H9 (cell line): ENCODE results near the gene KANK4. TPM values are rescaled to one million over a fixed set of nuclear protein-coding genes. Genes with fewer than 3 reads are reported as not detected.
"Not testable (repeated sequence)": the region's sequence is repeated elsewhere in the genome, so short reads cannot be mapped to it uniquely, and the experiment has no call there.

Source experiments
- DNase-seq: peaks from one replicate; pipeline ENCODE4 v3.0.0-alpha.2; 2017
- H2AFZ ChIP-seq: one replicate; pipeline ENCODE4 v1.6.1; 2013; ENCODE audit warnings: mild to moderate bottlenecking, low read length, control low read depth, moderate library complexity
- H2AK5ac ChIP-seq: 2 replicates; pipeline ENCODE4 v1.6.1; 2013; ENCODE audit warnings: low read length, control low read depth, mixed read lengths; ENCODE audit not compliant: insufficient read length
- H2BK120ac ChIP-seq: one replicate; pipeline ENCODE4 v1.6.1; 2013; ENCODE audit warnings: low read depth, mild to moderate bottlenecking, low read length, control low read depth, inconsistent platforms; ENCODE audit not compliant: poor library complexity, severe bottlenecking
- H2BK12ac ChIP-seq: 2 replicates; pipeline ENCODE4 v1.6.1; 2013; ENCODE audit warnings: low read length, control low read depth, mixed read lengths, low read depth; ENCODE audit not compliant: insufficient read length
- H2BK15ac ChIP-seq: 2 replicates; pipeline ENCODE4 v1.6.1; 2013; ENCODE audit warnings: low read depth, low read length, control low read depth
- H2BK20ac ChIP-seq: one replicate; pipeline ENCODE4 v1.6.1; 2013; ENCODE audit warnings: low read depth, mild to moderate bottlenecking, low read length, control low read depth, inconsistent platforms; ENCODE audit not compliant: poor library complexity, severe bottlenecking
- H2BK5ac ChIP-seq: 2 replicates; pipeline ENCODE4 v1.6.1; 2013; ENCODE audit warnings: low read length, control low read depth, mixed read lengths; ENCODE audit not compliant: insufficient read length
- H3K14ac ChIP-seq: 2 replicates; pipeline ENCODE4 v1.6.1; 2013; ENCODE audit warnings: low read length, control low read depth; ENCODE audit not compliant: insufficient read depth
- H3K18ac ChIP-seq: 2 replicates; pipeline ENCODE4 v1.6.1; 2013; ENCODE audit warnings: low read depth, mild to moderate bottlenecking, mixed read lengths, low read length, control low read depth; ENCODE audit not compliant: insufficient read length
- H3K23ac ChIP-seq: 2 replicates; pipeline ENCODE4 v1.6.1; 2013; ENCODE audit warnings: low read length, control low read depth, mixed read lengths, low read depth; ENCODE audit not compliant: insufficient read length
- H3K23me2 ChIP-seq: 2 replicates; pipeline ENCODE4 v1.6.1; 2013; ENCODE audit warnings: low read depth, mild to moderate bottlenecking, mixed read lengths, low read length, control low read depth; ENCODE audit not compliant: insufficient read length, poor library complexity, severe bottlenecking
- H3K27ac ChIP-seq: 2 replicates; pipeline ENCODE4 v1.5.1; 2013; ENCODE audit warnings: low read length, control low read depth, mixed read lengths, low read depth; ENCODE audit not compliant: insufficient read length
- H3K27me3 ChIP-seq: 2 replicates; pipeline ENCODE4 v1.6.1; 2013; ENCODE audit warnings: low read length, control low read depth, inconsistent platforms; ENCODE audit not compliant: insufficient read depth
- H3K4ac ChIP-seq: 2 replicates; pipeline ENCODE4 v1.6.1; 2013; ENCODE audit warnings: low read depth, mild to moderate bottlenecking, control low read depth, inconsistent platforms, low read length, moderate library complexity
- H3K4me1 ChIP-seq: 2 replicates; pipeline ENCODE4 v1.6.1; 2013; ENCODE audit warnings: low read length, control low read depth, inconsistent platforms; ENCODE audit not compliant: insufficient read depth
- H3K4me2 ChIP-seq: 2 replicates; pipeline ENCODE4 v1.6.1; 2013; ENCODE audit warnings: low read length, control low read depth, mixed read lengths; ENCODE audit not compliant: insufficient read length, insufficient read depth
- H3K56ac ChIP-seq: 2 replicates; pipeline ENCODE4 v1.6.1; 2013; ENCODE audit warnings: low read depth, mild to moderate bottlenecking, mixed read lengths, low read length, control low read depth; ENCODE audit not compliant: insufficient read length
- H3K79me1 ChIP-seq: 2 replicates; pipeline ENCODE4 v1.6.1; 2013; ENCODE audit warnings: low read depth, mild to moderate bottlenecking, moderate library complexity, low read length, control low read depth, inconsistent platforms; ENCODE audit not compliant: insufficient read depth, poor library complexity, severe bottlenecking
- H3K79me2 ChIP-seq: 2 replicates; pipeline ENCODE4 v1.6.1; 2013; ENCODE audit warnings: low read length, control low read depth, inconsistent platforms; ENCODE audit not compliant: insufficient read depth
- H3K9ac ChIP-seq: 2 replicates; pipeline ENCODE4 v1.6.1; 2013; ENCODE audit warnings: low read length, control low read depth, mixed read lengths; ENCODE audit not compliant: insufficient read length; ENCODE audit errors: extremely low read depth
- H3K9me3 ChIP-seq: one replicate; pipeline ENCODE4 v1.6.1; 2013; ENCODE audit warnings: low read depth, low read length, inconsistent platforms; ENCODE audit not compliant: control insufficient read depth
- H3T11ph ChIP-seq: one replicate; pipeline ENCODE4 v1.6.1; 2013; ENCODE audit warnings: mild to moderate bottlenecking, low read length, control low read depth, inconsistent platforms
- H4K20me1 ChIP-seq: one replicate; pipeline ENCODE4 v1.6.1; 2013; ENCODE audit not compliant: control insufficient read depth, insufficient read length, insufficient read depth
- H4K5ac ChIP-seq: 2 replicates; pipeline ENCODE4 v1.6.1; 2013; ENCODE audit warnings: low read depth, mild to moderate bottlenecking, mixed read lengths, low read length, control low read depth; ENCODE audit not compliant: insufficient read length
- H4K8ac ChIP-seq: replicated peaks from 2 replicates; pipeline ENCODE4 v1.6.1; 2013; ENCODE audit warnings: low read length, control low read depth, mixed read lengths, low read depth; ENCODE audit not compliant: insufficient read length
- H4K91ac ChIP-seq: 2 replicates; pipeline ENCODE4 v1.6.1; 2013; ENCODE audit warnings: low read depth, mild to moderate bottlenecking, moderate library complexity, mixed read lengths, low read length, control low read depth; ENCODE audit not compliant: insufficient read length
- H3K27ac Mint-ChIP-seq, 3 experiments: 2 replicates in 2 of 3; 3 replicates in 1 of 3; pipeline ENCODE4 v1.8.0; 2020 to 2021; ENCODE audit warnings: mixed read lengths in 3 of 3, mild to moderate bottlenecking in 1 of 3, moderate library complexity in 1 of 3
- H3K27me3 Mint-ChIP-seq: 2 replicates; pipeline ENCODE4 v1.8.0; 2021; ENCODE audit warnings: low read depth, mild to moderate bottlenecking, moderate library complexity, mixed read lengths
- H3K36me3 Mint-ChIP-seq, 3 experiments: 2 replicates in 2 of 3; 3 replicates in 1 of 3; pipeline ENCODE4 v1.8.0; 2020 to 2021; ENCODE audit warnings: low read depth in 3 of 3, mixed read lengths in 3 of 3; ENCODE audit not compliant: insufficient read depth in 1 of 3
- H3K4me1 Mint-ChIP-seq, 2 experiments: 2 replicates each; pipeline ENCODE4 v1.8.0; 2020; ENCODE audit warnings: mixed read lengths in 2 of 2
- H3K4me3 Mint-ChIP-seq, 2 experiments: 2 replicates in 1 of 2; 3 replicates in 1 of 2; pipeline ENCODE4 v1.8.0; 2020 to 2021; ENCODE audit warnings: mild to moderate bottlenecking in 2 of 2, mixed read lengths in 2 of 2, moderate library complexity in 1 of 2
- H3K9me3 Mint-ChIP-seq, 2 experiments: 2 replicates in 1 of 2; 3 replicates in 1 of 2; pipeline ENCODE4 v1.8.0; 2020; ENCODE audit warnings: mild to moderate bottlenecking in 2 of 2, mixed read lengths in 2 of 2, moderate library complexity in 1 of 2
- CTCF ChIP-seq: fragments of 200-600 bp; sonication (generic); conservative IDR thresholded peaks from 3 replicates; pipeline ENCODE4 v1.8.0; 2021; ENCODE audit warnings: antibody characterized with exemption, mild to moderate bottlenecking
- WGBS: extraction: QIAGEN DNeasy Blood & Tissue Kit; methylation state at CpG from one replicate; pipeline ENCODE4 v1.1.7; 2013; ENCODE audit warnings: missing lambda C conversion rate, low lambda C conversion rate, mixed read lengths; ENCODE audit not compliant: insufficient read length; ENCODE audit errors: extremely low coverage; 5-methylcytosine and 5-hydroxymethylcytosine counted together
- total RNA-seq: library from RNA; stranded (reverse); gene quantifications from 2 replicates; pipeline ENCODE4 v1.2.1, GENCODE V29; 2021

Gene KANK4
- total RNA-seq, 1 experiment from 2014 or later, result 0.15 TPM

- H4K8ac ChIP-seq, result no peak overlapping the region
- Mint-ChIP-seq H3K36me3 (peaks cover 5 to 16% (median 7%) of the 10 kb centered on the region in 3 experiments; a peak in 5 of 7 replicates), H3K4me3 (no peak overlapping the region), H3K27ac (peak overlapping the region in 1 of 3 experiments; percentile 43; a peak in 2 of 7 replicates), H3K4me1 (peaks cover 11 to 21% of the 10 kb centered on the region in 2 experiments), H3K9me3 (peaks cover 16 to 17% of the 10 kb centered on the region in 2 experiments), H3K27me3 (no peaks in the 10 kb centered on the region; the same call in 1 of the 2 replicates)
- no peaks in the 10 kb centered on the region for H3K79me1 ChIP-seq
- H2BK20ac ChIP-seq, result no peak overlapping the region
- no peak overlapping the region for H3K14ac ChIP-seq
- no peak overlapping the region for H3K23ac ChIP-seq
- H2BK15ac ChIP-seq, result no peak overlapping the region
- H2BK5ac ChIP-seq, result no peak overlapping the region
- no peak overlapping the region for H3K4ac ChIP-seq
- no peak overlapping the region for H2AFZ ChIP-seq
- H3K56ac ChIP-seq, result no peak overlapping the region
- no peak for TF ChIP-seq CTCF
- H3T11ph ChIP-seq, result no peak overlapping the region
- H3K79me2 ChIP-seq, result no peaks in the 10 kb centered on the region
- H3K27me3 ChIP-seq, result no peaks in the 10 kb centered on the region
- H3K9ac ChIP-seq, result no peak overlapping the region
- no peak overlapping the region for H2BK120ac ChIP-seq
- H3K9me3 ChIP-seq, result no peaks in the 10 kb centered on the region
- no peaks in the 10 kb centered on the region for H3K23me2 ChIP-seq
- H4K5ac ChIP-seq, result no peak overlapping the region
- H2AK5ac ChIP-seq, result no peak overlapping the region
- H2BK12ac ChIP-seq, result no peak overlapping the region
- H3K18ac ChIP-seq, result no peak overlapping the region
- no peaks in the 10 kb centered on the region for H4K20me1 ChIP-seq
- no peak overlapping the region for H3K4me2 ChIP-seq
- no peak overlapping the region for H3K27ac ChIP-seq
- DNase-seq, result no peak
- H3K4me1 ChIP-seq, result no peaks in the 10 kb centered on the region
- H4K91ac ChIP-seq, result no peak overlapping the region
Observed at GRCh38 chr1:62245201-62245600, 74.0 kb downstream of the KANK4 start.

- H3K27me3 ChIP-seq, H3K27ac Mint-ChIP-seq, H2AFZ ChIP-seq, H3K79me1 ChIP-seq, H3K18ac ChIP-seq, H3K4me3 Mint-ChIP-seq, H3K56ac ChIP-seq, H3K27ac ChIP-seq, H2BK20ac ChIP-seq, H4K91ac ChIP-seq, H4K8ac ChIP-seq, H2BK12ac ChIP-seq, H2BK120ac ChIP-seq, H2AK5ac ChIP-seq, H2BK15ac ChIP-seq, H3K27me3 Mint-ChIP-seq, H4K20me1 ChIP-seq, H3K9me3 ChIP-seq, H3T11ph ChIP-seq, H3K14ac ChIP-seq, H3K23ac ChIP-seq, H3K23me2 ChIP-seq, H3K4me1 ChIP-seq, DNase-seq, H3K4me2 ChIP-seq, H2BK5ac ChIP-seq, H3K79me2 ChIP-seq, H4K5ac ChIP-seq, H3K9ac ChIP-seq, H3K4ac ChIP-seq: not testable (repeated sequence)
- no CpG with 5 or more reads among the region's 3 CpGs for WGBS
- Mint-ChIP-seq H3K36me3 (peaks cover 5 to 16% (median 7%) of the 10 kb centered on the region in 3 experiments; a peak in 5 of 7 replicates), H3K9me3 (peaks cover 16 to 19% of the 10 kb centered on the region in 2 experiments), H3K4me1 (peaks cover 11 to 21% of the 10 kb centered on the region in 2 experiments)
Observed at GRCh38 chr1:62244380-62244779, 74.9 kb downstream of the KANK4 start.
